ENCODE measurements around the gene ACAD11. TPM values are rescaled to one million over a fixed set of nuclear protein-coding genes. Genes with fewer than 3 reads are reported as not detected.

ACAD11 gene, protein sequence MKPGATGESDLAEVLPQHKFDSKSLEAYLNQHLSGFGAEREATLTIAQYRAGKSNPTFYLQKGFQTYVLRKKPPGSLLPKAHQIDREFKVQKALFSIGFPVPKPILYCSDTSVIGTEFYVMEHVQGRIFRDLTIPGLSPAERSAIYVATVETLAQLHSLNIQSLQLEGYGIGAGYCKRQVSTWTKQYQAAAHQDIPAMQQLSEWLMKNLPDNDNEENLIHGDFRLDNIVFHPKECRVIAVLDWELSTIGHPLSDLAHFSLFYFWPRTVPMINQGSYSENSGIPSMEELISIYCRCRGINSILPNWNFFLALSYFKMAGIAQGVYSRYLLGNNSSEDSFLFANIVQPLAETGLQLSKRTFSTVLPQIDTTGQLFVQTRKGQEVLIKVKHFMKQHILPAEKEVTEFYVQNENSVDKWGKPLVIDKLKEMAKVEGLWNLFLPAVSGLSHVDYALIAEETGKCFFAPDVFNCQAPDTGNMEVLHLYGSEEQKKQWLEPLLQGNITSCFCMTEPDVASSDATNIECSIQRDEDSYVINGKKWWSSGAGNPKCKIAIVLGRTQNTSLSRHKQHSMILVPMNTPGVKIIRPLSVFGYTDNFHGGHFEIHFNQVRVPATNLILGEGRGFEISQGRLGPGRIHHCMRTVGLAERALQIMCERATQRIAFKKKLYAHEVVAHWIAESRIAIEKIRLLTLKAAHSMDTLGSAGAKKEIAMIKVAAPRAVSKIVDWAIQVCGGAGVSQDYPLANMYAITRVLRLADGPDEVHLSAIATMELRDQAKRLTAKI
- total RNA-seq: 10 to 100 TPM; 17.1 to 18.6 TPM
- long read RNA-seq, donor 1, full-length matches to known transcripts: 4 of 8 reads
- long read RNA-seq, donor 1, partial matches to known transcripts: 1 of 8 reads
- long read RNA-seq, donor 1, other reads (novel, unspliced or antisense): 3 of 8 reads
- long read RNA-seq, donor 2, full-length matches to known transcripts: 11 of 13 reads
- long read RNA-seq, donor 2, partial matches to known transcripts: 0 of 13 reads
- long read RNA-seq, donor 2, other reads (novel, unspliced or antisense): 2 of 13 reads

DNA sequence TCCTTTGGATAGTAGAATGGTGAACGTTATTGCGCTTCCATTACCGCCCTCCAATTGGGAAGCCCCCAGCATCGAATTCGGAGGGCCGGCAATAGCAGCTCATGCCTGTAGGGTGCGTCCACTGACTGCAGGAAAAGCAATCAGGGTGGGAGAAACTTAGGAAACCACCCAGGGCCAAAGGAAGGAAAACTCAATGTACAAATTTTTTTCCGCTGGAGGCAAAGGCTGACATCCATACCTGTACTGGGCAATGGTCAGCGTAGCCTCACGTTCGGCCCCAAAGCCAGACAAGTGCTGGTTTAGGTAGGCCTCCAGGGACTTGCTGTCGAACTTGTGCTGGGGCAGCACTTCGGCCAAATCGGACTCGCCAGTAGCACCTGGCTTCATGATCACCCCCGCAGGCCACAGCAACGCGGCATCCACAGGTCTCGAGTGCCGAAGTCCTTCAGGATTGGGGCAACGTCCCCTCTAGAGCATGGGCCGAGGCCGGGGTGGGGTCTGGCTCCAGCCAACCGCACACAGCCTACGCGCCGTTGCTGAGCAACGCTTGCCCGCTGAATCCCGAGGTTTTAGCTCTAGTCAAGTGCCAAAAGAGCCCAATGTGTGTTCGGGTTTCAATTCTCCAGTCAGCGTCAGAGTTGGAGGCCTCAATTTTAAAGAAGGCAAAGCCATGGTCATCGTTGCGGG is at the start of gene ACAD11:
Gene ACAD11, minus strand, starts transcription at position 445 of the 687 bp plus-strand sequence. Its CDS starts 58 bp downstream, at position 387.
- intact Hi-C loops (cut with DNase I): no loop called here
- DNase-seq (ENCODE audit: low spot score): peak; percentile 92

DNA sequence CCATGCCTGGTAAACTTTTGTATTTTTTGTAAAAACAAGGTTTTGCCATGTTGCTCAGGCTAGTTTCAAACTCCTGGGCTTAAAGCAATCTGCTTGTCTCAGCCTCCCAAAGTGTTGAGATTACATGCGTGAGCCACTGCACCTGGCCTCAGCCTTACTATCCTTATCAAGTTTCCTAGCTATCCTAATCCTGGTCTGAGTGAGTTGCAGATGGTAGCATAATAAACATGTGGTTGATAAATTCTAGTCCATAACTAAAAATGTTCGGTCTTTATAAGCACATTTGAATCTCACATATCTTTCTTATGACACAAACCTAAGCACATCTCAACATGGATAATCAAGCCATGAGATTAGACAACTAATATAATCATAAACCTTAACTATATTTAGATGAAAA is 44.1 kb upstream of the ACAD11 start:
- intact Hi-C loops (cut with DNase I): no loop called here
- no peak for DNase-seq (ENCODE audit: low spot score)

DNA sequence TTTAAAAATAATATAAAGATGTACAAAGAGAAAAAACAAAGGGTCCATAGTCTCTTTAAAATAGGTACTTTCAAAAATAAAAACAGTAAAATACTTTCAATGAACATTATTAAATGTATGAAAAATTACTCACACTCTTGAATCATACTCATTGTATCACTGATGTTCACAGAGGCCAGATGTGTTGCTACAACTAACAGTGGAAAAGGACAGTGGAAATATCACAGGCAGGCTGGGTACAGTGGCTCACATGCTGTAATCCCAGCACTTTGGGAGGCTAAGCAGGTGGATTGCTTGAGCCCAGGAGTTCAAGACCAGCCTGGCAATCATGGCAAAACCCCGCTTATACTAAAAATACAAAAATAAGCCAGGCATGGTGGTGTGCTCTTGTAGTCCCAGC is 35.8 kb upstream of the ACAD11 start:
- intact Hi-C loops (cut with DNase I): no loop called here
- no peak for DNase-seq (ENCODE audit: low spot score)

DNA sequence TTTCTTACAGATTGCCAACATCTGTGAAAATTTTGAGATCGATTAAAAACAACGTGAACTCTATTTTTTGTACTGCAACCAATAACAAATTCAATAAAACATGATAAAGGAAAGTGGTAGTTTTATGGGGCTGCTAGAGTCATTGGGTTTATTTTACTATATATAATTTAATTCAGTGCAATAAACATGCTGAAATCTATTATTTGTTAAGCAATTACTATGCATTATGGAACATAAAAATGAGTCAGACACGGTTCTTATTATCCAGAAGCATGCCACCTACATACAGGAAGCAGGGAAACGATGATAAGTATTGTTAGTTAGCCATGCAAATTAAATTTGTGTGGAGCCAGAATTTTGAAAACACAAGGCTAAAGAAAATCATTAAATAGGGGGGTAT is 35.4 kb upstream of the ACAD11 start:
- DNase-seq (ENCODE audit: low spot score): no peak
- intact Hi-C loops (cut with DNase I): no loop called here

DNA sequence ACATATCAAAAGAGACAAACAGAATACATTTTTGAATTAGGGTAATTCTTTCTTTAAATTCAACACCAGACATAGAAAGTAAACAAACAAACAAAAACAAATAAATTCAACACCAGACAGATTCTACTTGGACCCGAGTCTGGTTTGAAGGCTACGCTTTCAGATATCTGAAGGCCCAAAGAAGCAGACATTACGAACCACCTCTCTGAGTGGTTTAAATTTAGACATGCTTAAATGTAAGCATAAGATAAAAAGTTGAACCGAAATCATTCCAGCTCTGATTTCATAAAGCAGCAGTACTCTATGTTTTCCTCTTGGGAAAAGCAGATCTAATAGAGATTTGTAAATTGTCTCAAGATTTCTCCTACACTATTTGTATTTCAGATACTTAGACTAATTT is 30.4 kb upstream of the ACAD11 start:
- no peak for DNase-seq (ENCODE audit: low spot score)
- intact Hi-C loops (cut with DNase I): no loop called here

DNA sequence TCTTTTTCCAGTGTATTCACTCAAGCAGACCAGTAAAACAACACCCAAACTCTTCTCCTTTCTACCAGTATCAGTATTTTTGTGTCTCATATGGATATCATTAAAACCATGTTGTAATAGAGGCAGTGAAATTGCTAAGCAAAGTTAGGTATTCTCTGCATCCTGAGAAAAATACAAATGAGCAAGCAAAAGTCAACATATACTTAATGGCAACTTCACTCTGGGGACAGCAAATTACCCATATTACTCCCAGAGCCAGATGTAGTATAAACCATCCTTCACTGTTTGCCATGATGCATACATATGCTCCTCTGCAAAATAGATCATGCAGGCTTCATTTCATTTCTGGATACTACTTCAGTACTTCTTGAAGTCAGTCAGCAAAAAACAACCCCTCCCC is 22.6 kb upstream of the ACAD11 start:
- intact Hi-C loops (cut with DNase I): no loop called here
- DNase-seq (ENCODE audit: low spot score): no peak

DNA sequence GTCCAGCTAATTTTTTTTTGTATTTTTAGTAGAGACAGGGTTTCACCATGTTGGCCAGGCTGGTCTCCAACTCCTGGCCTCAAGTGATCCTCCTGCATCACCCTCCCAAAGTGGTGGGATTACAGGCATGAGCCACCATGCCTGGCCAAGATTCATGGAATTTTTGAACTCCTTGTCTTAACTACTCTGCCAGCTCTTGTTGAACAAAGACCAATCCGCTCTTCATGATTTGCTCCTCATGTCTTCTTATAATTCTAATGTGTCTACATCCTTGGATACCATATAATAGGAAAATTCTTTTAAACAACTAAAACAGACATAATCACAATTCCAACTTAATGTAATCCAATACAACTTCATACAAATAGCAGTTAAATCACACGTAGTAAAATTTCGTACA is 21.8 kb upstream of the ACAD11 start:
- DNase-seq (ENCODE audit: low spot score): no peak
- intact Hi-C loops (cut with DNase I): no loop called here

DNA sequence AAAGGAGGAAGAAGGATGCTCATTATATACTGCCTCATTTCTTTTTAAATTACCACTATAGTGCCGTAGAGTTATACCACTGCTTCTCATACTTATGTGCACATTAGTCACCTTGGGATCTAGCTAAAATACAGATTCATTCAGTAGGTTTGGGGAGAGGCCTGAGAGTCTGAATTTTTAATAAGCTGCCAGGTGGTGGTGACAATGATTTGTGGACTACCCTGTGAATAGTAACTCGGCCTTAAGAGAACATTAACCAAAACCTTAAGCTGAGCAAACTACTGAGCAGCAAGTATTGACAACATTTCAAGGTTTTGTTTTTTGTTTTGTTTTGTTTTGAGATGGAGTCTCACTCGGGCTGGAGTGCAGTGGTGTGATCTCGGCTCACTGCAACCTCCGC is 20.3 kb upstream of the ACAD11 start:
- no peak for DNase-seq (ENCODE audit: low spot score)
- intact Hi-C loops (cut with DNase I): no loop called here

DNA sequence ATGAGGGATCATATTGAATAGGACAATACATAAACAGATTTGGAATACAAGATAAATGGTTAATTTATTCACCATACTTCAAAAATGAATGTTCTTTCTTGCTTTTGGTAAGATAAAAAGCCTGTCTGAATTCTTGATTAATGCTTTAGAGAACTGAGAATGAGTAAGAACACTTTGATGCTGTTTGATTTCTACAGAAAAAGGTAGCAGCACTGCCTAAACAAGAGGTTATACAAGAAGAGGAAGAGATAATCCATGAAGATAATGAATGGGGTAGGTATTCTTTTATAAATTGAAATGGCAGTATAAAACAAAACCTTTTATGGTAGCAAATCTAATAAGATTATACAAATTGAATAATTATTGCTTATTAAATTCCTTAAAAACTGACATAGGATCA is 15.8 kb upstream of the ACAD11 start:
- intact Hi-C loops (cut with DNase I): no loop called here
- DNase-seq (ENCODE audit: low spot score): no peak

DNA sequence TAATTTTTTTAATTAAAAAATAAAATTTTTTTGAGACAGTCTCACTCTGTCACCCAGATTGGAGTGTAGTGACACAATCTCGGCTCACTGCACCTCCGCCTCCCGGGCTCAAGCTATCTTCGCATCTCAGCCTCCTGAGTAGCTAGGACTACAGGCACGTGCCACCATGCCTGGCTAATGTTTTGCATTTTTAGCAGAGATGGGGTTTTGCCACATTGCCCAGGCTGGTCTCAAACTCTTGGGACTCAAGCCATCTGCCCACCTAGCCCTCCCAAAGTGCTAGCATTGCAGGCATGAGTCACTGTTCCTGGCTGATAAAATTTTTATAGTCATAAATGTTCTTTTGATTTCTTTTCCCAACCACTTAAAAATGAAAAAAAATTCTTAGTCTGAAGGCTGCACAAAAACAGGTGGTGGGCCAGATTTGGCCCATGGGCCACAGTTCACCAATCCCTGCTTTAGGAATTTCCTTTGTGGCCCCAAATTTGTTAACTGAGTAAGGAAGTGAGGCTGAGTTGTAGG is 9.7 kb upstream of the ACAD11 start:
- intact Hi-C loops (cut with DNase I): no loop called here
- no peak for DNase-seq (ENCODE audit: low spot score)

DNA sequence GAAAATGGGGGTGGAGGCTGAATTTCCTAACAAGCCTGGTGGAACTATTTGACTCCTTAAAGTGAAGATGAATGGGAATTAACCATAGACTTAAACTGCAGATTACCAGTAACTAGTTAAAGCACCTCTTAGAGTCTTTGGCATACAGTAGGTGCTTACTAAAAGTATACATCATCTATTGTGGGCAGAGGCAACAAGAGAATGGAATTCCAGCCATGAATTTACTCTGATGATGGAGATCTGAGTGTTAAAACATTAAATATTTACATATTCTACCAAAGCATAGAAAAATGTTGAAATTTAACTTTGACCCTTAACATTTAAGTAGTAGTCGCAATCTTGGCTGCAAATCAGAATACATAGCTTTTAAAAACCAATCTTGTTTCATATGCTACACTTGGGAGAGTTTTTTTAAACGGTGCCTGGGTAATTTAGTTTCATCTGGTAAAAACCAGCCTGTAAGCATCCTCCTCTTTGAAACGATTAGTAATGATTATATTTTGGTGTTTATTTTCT is 5.7 kb upstream of the ACAD11 start:
- no peak for DNase-seq (ENCODE audit: low spot score)
- intact Hi-C loops (cut with DNase I): no loop called here

DNA sequence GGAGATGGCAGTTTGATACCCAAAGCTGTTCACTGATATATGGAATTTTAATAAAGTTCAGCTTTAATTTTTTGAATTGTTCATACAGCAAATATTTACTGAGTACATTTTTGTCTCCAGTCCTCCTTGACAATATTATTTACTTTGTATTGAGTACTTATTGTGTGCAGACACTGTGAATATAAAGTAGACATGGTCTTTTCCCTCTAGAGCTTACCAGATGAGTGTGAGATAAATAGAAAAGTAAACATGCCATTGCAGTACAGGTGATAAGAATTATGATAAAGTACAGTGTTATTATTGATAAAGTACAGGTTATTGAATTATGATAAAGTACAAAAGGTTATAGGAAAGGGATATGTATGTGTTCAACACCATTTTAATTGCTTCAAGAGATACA is 2.6 kb upstream of the ACAD11 start:
- intact Hi-C loops (cut with DNase I): no loop called here
- DNase-seq (ENCODE audit: low spot score): no peak

DNA sequence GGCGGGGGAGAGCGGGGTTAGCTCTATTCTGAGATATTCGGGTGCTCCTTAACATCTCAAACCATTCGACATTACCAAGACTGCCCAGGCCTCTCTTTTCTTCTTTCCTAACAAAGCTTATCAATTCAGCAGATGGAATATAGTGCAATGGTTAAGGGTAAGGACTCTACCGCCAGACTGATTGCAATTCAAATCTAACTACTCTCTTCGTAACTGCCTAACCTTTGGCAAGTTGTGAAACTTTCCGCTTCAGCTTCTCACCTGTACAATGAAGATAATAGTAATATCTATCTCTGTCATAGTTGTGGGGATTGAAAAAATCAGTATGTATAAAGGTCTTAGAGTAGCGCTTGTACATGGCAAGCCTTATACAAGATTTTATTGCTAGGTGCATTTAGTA is 1.5 kb upstream of the ACAD11 start:
- no peak for DNase-seq (ENCODE audit: low spot score)
- intact Hi-C loops (cut with DNase I): no loop called here

DNA sequence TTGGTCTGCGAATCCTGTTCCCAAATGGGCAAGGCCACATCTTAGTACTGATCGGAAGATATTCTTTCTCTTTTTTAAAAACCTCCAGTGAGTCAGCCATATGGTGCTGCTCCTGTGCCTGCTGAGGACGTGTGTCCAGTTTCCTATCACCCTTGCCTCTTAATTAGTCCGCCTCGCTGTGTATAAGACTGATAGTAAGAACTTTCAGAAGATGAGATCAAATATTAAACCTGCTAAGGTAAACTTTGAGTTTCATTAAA is 1.1 kb upstream of the ACAD11 start:
- DNase-seq (ENCODE audit: low spot score): no peak
- intact Hi-C loops (cut with DNase I): no loop called here

DNA sequence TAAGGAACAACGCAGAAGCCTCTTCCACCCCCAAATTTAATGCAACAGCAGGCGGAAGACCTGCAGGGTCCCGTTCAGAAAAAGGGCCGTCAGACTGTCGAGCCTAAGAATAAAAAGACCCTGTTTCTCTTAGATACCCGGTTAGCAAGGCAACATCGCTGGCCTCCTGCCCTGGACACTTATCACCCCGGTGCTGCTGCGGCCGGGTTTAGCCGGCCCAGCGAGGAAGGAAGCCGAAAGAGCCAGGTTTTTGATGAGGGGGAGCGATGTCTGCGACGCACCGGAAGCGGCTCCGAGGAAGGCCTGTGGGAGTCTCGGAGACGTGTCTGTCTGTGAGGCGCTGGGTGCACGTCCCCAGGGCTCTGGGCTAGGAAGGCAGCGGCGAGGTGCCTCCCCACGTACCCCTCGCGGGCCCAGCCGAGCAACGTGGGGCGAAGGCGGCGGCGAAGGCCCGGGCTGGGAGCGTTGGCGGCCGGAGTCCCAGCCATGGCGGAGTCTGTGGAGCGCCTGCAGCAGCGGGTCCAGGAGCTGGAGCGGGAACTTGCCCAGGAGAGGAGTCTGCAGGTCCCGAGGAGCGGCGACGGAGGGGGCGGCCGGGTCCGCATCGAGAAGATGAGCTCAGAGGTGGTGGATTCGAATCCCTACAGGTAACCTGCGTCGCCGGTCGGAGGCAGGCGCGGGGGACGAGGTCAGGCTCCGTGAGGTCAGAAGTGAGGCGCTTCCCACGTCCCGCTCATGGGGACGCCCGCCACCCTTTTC is 622 bp upstream of the ACAD11 start, which contains the start of gene UBA5:
Gene UBA5, plus strand, starts transcription at position 278 of the 759 bp plus-strand sequence. Its CDS starts 209 bp downstream, at position 487.
- peak; percentile 91 for DNase-seq (ENCODE audit: low spot score)
- intact Hi-C loops (cut with DNase I): no loop called here

DNA sequence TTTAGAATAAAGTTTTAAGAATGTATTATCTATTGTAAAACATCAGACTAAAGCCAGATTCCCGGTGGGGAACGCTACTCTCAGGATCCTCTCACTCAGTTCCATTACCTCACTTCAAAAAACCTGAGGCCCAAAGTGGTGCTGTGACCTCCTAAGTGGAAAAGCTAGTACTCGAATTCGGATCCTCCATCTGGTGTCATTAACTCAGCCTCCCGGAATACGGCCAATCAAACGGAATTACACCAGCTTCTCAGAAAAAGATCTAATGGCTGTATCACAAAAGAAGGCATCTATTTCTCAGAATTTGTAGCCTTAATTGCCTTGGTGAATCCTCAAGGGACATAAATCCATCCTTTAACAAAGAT is 627 bp downstream of the ACAD11 start:
- intact Hi-C loops (cut with DNase I): no loop called here
- DNase-seq (ENCODE audit: low spot score): no peak

DNA sequence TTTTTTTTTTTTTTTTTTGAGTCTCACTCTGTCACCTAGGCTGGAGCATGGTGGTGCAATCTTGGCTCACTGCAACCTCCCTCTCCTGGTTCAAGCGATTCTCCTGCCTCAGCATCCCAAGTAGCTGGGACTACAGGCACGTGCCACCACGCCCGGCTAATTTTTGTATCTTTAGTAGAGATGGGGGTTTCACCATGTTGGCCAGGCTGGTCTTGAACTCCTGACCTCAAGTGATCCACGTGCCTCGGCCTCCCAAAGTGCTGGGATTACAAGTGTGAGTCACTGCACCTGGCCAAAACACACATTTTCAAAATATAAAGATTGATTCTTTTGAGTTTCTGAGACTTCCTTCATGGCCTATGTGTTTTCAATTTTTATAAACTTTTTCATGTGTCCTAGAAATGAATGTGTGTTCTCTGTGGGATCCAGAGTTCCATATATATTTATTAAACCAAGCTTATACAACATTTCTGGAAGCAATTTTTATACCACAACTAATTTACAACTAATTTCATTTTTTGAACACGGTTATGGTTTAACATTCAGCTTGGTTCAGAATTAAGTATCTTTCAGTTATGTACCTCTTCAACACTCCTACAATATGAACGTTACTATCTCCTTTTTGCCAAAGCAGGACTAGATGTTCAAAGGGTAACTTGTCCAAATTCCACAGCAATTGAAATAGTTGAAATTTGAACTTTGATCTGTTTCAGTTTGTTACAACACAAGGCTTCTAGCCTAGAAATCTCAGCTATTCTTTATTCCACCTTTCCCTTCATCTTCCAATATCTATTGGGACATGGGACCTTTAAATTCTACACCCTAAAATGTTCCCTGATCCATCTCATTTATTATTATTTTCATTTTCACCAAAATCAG is 1.5 kb downstream of the ACAD11 start:
- intact Hi-C loops (cut with DNase I): no loop called here
- no peak for DNase-seq (ENCODE audit: low spot score)

DNA sequence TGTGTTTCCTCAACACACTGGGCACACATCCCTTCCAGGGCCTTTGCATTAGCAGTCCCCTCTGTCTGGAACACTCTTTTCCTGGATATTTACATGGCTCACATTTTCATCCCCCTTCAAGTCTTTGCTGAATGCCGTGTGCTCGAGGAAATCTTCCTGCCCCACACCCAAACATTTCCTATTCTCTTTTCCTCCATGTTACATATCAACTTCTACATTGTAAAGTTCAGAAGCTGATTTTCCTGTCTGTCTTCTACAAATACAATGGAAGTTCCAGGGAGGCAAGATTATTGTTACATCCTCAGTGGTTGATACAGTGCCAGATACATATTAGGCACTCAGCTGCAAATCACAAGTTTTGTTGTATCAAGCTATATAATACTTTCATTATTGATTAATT is 4.1 kb downstream of the ACAD11 start:
- no peak for DNase-seq (ENCODE audit: low spot score)
- intact Hi-C loops (cut with DNase I): no loop called here
